Colonic mucosa (tissue), 4 donors: Measurements from ENCODE around the gene STAT3. TPM values are rescaled to one million over a fixed set of nuclear protein-coding genes. Genes with fewer than 3 reads are reported as not detected.
"Not testable (repeated sequence)": the region's sequence is repeated elsewhere in the genome, so short reads cannot be mapped to it uniquely, and the experiment has no call there.

Experiments used
- DNase-seq: peaks from one replicate; pipeline ENCODE4 v3.0.0-alpha.2; 2020
- H3K27ac ChIP-seq: fragments of 200-600 bp; one replicate; pipeline ENCODE4 v1.8.0; 2021
- H3K27me3 ChIP-seq: fragments of 200-600 bp; one replicate; pipeline ENCODE4 v1.8.0; 2021
- H3K36me3 ChIP-seq: fragments of 200-600 bp; one replicate; pipeline ENCODE4 v1.8.0; 2021
- H3K4me1 ChIP-seq: fragments of 200-600 bp; one replicate; pipeline ENCODE4 v1.8.0; 2021; ENCODE audit warnings: mild to moderate bottlenecking
- H3K4me3 ChIP-seq: fragments of 200-600 bp; one replicate; pipeline ENCODE4 v1.8.0; 2021
- H3K9ac ChIP-seq, 2 donors: one replicate each; pipeline ENCODE4 v1.7.0; 2013; ENCODE audit warnings: control low read depth in 2 of 2, low read depth in 2 of 2, low read length in 2 of 2
- H3K9me3 ChIP-seq: fragments of 200-600 bp; one replicate; pipeline ENCODE4 v1.8.0; 2021
- intact Hi-C: fragments of 100-400 bp; cut with DNase I; formaldehyde crosslinking; loops from one replicate; pipeline ENCODE4 v1.14.1; 2022
- total RNA-seq, 2 donors: library from RNA; stranded (reverse); fragmentation: NEBNext Ultra II Directional in 1 of 2; extraction: Animal tissue kit (Norgen Biotek cat#: 25700) in 1 of 2; gene quantifications; one replicate each; pipeline ENCODE4 v1.2.1, GENCODE V29; 2021
- TF ChIP-seq, protein P1 (sequence below): fragments of 200-600 bp; IDR thresholded peaks from one replicate; pipeline ENCODE4 v1.8.0; 2022; ENCODE audit warnings: antibody characterized with exemption, mild to moderate bottlenecking
- donor health status: healthy.
- donor health status: DM: no; HTN: no; CAD: no.
- donor health status: DM: no; HTN: no; CAD: no.

Gene STAT3
- total RNA-seq, 2 donors from 2014 or later: 137 to 216 TPM

DNA sequence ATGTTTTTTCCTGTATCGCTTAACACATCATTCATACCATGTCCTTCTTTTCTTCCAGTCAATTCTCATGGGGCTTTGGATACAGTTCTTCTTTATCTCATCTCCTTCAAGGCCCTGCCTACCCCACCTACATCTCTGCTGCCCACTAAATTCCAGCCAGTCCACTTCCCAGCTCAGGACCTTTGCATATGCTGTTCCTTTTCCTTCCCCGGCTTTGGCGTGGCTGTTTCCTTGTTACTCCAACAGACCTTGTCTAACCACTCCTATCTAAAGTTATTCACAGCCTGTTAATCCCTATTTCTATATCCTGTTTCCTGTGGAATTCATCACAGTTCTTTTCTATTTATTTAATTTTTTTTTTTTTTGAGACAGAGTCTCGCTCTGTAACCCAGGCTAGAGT lies 6.6 kb upstream of the STAT3 start:
- intact Hi-C loops: no loop called here
- Histone ChIP-seq H3K9me3 (no peaks in the 10 kb centered on the region), H3K27me3 (no peaks in the 10 kb centered on the region), H3K4me1 (no peaks in the 10 kb centered on the region), H3K4me3 (no peak overlapping the region), H3K27ac (no peak overlapping the region), H3K36me3 (no peaks in the 10 kb centered on the region), H3K9ac (no peak overlapping the region)
- TF ChIP-seq, protein P1, sequence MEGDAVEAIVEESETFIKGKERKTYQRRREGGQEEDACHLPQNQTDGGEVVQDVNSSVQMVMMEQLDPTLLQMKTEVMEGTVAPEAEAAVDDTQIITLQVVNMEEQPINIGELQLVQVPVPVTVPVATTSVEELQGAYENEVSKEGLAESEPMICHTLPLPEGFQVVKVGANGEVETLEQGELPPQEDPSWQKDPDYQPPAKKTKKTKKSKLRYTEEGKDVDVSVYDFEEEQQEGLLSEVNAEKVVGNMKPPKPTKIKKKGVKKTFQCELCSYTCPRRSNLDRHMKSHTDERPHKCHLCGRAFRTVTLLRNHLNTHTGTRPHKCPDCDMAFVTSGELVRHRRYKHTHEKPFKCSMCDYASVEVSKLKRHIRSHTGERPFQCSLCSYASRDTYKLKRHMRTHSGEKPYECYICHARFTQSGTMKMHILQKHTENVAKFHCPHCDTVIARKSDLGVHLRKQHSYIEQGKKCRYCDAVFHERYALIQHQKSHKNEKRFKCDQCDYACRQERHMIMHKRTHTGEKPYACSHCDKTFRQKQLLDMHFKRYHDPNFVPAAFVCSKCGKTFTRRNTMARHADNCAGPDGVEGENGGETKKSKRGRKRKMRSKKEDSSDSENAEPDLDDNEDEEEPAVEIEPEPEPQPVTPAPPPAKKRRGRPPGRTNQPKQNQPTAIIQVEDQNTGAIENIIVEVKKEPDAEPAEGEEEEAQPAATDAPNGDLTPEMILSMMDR: no peak
- DNase-seq: no peak

DNA sequence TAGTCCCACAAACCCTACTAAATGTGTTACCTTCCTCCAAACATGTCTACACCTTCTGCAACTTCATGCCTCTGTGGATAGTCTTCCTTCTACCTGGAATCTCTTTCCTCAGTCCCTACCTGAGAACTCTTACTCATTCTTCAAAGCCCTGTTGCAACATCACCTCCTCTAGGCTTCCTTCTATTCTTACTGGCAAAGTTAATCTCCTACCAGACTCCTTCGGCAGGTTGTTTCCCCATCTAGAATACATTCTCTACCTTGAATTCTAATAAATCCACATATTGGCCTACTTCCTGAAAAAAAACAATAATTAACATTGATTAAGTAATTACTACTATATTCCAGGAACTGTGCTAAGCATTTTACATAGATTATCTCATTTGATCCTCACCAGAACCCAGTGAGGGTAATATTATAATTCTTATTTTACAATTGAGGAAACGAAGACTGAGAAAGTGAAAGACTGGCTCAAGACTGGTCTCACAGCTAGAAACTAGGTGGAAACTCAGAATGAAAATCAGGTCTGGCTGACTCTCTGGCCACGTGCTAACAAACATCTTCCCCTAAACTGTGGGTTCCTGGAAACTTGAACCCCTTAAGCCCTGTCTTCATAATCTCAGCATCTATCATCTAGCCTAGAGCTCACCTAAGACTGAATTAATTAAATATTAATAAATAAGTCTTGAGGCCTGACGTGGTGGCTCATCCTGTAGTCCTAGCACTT lies 4.6 kb upstream of the STAT3 start:
- Histone ChIP-seq H3K4me1 (no peaks in the 10 kb centered on the region), H3K36me3 (no peaks in the 10 kb centered on the region), H3K9me3 (no peaks in the 10 kb centered on the region), H3K27me3 (no peaks in the 10 kb centered on the region), H3K27ac (no peak overlapping the region), H3K9ac (no peak overlapping the region), H3K4me3 (no peak overlapping the region)
- no peak for DNase-seq
- intact Hi-C loops: no loop called here
- TF ChIP-seq, protein P1: no peak

DNA sequence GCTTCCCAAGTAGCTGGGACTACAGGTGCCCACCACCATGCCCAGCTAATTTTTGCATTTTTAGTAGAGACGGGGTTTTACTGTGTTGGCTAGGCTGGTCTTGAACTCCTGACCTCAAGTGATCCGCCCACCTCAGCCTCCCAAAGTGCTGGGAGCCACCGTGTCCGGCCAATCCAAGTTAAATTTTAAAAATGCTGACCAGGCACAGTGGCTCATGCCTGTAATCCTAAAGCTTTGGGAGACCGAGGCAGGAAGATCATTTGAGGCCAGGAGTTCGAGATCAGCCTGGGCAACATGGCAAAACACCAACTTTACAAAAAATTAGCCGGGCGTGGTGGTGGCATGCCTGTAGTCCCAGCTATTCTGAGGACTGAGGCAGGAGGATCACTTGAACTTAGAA lies 3.2 kb upstream of the STAT3 start:
- DNase-seq, H3K4me3 ChIP-seq, H3K27ac ChIP-seq, H3K27me3 ChIP-seq, H3K9ac ChIP-seq, H3K36me3 ChIP-seq, H3K9me3 ChIP-seq, intact Hi-C loops, H3K4me1 ChIP-seq: not testable (repeated sequence)

- TF ChIP-seq, protein P1: no peak
Measured at GRCh38 chr17:42389899-42390298, 1.7 kb upstream of the STAT3 start.

DNA sequence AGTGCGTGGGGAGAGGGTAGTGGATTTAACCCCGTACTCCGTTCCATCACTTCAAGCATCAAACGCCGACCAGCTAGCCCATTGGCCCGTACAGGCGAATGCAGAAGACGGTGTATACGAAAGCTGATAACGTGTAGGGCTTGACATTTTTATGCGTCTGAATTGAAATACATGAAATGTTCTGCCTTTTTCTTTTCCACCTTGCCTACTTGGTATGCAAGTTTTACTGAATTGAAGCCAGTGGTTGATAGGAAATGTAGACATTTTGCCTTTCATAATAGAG lies 834 bp upstream of the STAT3 start:
- Histone ChIP-seq H3K4me1 (peaks cover 8% of the 10 kb centered on the region), H3K27me3 (no peaks in the 10 kb centered on the region), H3K27ac (peak overlapping the region; percentile 94), H3K4me3 (peak overlapping the region; percentile 35), H3K36me3 (no peaks in the 10 kb centered on the region), H3K9ac (peak overlapping the region; percentile 70 to 82), H3K9me3 (no peaks in the 10 kb centered on the region)
- no peak for DNase-seq
- TF ChIP-seq, protein P1: no peak
- intact Hi-C loops: no loop called here

More at GRCh38 chr17:42389899-42390298, 1.7 kb upstream of the STAT3 start:
- Histone ChIP-seq H3K4me1 (peaks cover 8% of the 10 kb centered on the region), H3K9me3 (no peaks in the 10 kb centered on the region), H3K9ac (no peak overlapping the region), H3K27ac (no peak overlapping the region), H3K27me3 (no peaks in the 10 kb centered on the region), H3K4me3 (no peak overlapping the region), H3K36me3 (no peaks in the 10 kb centered on the region)
- DNase-seq: no peak
- intact Hi-C loops: no loop called here

DNA sequence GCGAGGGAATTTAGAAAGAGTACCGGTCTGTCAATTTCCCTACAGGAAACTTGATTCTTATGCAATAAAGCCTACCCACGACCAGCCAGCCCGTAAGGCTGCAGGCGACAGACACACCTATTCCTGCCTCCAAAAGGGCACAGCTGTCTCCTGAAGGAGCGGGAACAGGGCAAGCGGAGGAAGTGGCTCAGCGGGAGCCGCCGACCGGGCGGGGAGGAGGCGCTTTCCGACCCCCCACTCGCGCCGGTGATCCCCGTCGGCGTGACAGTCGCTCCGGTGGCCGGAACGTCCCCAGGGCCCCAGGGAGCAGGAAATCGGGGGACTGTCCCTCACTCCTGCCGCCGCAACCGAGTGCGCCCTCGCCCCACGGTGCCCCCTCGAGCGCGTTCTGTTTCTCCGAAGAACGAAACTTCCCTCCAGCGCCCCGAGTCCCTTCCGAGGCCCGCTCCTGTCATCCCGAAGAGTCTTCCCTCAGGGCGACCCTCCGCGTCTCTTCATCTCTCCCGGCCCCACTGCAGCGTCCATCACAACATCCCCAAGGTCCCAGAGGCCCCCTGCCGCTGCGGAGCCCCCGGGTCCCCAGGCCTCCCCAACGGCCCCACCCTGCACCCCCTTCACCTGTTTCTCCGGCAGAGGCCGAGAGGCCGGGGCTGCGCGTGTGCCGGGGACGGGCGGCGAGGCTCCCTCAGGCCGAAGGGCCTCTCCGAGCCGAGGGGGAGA lies 421 bp downstream of the STAT3 start:
- Histone ChIP-seq H3K27ac (peak overlapping the region; percentile 100), H3K4me1 (peaks cover 8% of the 10 kb centered on the region), H3K4me3 (peak overlapping the region; percentile 97), H3K9ac (peak overlapping the region; percentile 82 to 92), H3K36me3 (no peaks in the 10 kb centered on the region), H3K9me3 (no peaks in the 10 kb centered on the region), H3K27me3 (no peaks in the 10 kb centered on the region)
- TF ChIP-seq, protein P1: no peak
- intact Hi-C loops: no loop called here
- peak; percentile 66 for DNase-seq
